T47D (cell line): ENCODE results near the gene N4BP2L2.

Experiments used
- DNase-seq, 2 experiments: peaks; one replicate each; pipeline versions ENCODE4 v3.0.0 to v3.0.0-alpha.2; 2011 to 2012; ENCODE audit warnings: low read depth in 1 of 2, low spot score in 1 of 2
- JUND ChIP-seq: IDR thresholded peaks from 2 replicates; pipeline ENCODE4 v1.6.1; 2012; ENCODE audit warnings: low read depth
- in situ Hi-C: cut with HindIII; loops from 2 replicates; pipeline ENCODE4 v1.10.0; 2016; ENCODE audit warnings: low sequenced_read_pairs, low pct_unique_long_range_greater_than_20kb

The N4BP2L2 gene

DNA sequence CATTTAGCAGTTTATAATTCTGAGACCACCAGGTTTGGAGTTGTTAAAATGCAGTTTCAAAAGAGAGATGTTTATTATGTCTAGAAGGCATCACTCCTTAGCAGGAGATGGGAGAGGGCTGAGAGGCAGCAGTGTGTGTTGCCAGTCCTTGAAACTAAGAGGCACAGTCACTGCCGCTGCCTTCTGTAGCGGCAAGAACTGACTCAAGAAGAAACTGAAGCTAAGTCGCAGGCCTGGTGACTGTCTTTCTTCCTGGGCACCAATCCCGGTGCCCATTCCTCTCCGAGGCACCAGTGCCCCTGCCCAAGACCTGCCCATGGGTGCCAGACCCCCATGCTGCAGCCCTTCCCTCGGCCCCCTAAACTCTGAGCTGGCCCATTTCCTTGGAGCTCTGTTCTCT lies 130.7 kb downstream of the N4BP2L2 start:
- no peak for TF ChIP-seq JUND
- no peak for DNase-seq
- in situ Hi-C loops = no loop called here

DNA sequence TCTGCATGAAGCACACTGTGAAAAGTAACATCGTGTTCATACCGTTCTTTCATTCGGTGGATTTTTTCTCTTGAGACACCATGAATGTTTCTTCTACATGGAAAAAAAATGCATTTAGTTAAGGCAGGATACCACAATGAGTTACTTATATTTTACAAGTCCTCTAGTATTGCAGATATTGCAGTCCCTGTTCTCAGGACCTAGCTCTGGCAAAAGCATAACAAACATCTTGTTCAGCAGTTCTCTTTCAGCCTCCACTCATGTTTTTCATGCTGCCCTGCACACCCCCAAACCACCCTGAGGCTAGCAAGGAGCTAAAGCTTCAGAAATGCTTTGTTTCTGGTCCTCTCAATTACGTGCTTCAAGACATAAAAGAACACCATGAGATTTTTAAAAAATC lies 135.5 kb downstream of the N4BP2L2 start:
- TF ChIP-seq JUND = no peak
- DNase-seq = no peak
- in situ Hi-C loops = no loop called here

DNA sequence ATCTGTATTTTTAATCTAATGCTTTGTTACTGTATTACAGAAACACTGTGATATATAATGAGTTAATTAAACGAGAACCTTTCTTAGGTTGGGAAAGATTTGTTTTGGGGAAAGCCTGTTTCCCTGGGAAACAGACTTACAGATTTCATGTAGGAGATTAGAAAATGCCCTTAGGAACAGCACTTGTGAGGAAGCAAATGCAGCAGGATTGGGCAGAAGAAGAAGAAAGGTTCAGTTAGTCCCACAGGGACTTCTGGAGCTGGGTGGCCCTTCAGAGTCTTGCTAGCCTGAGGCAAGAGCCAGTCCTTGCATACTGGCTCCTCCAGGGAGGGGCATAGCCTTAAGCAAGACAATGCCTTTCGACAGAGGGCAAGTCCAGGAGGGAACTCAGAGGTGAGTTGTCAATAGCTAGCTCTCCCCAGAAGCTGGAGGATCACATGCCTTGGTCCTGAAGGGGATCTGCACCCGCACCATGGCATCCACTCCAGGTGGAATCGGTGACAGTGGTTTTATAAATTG lies 147.4 kb downstream of the N4BP2L2 start:
- DNase-seq = peak in 1 of 2 experiments; percentile 12
- in situ Hi-C loops = no loop called here
- TF ChIP-seq JUND = no peak

DNA sequence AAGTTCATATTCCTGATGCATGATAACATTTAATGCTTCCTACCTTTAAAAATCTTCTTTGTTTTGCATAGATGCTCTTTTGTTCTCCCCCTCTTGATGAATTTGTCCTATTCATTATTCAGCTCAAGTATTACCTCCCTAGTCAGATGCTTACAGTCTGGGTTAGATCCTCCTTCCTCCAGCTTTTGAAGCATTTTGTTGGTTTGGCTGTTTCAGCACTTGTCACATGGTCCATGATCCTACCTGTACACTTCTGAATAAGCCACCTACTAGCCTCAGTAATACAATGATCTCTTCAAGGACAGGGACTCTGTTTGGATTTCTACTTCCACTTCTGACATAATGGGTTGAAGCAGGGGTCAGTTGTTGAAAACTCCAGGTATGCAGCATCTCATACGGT lies 148.1 kb downstream of the N4BP2L2 start:
- no peak for DNase-seq
- in situ Hi-C loops = no loop called here
- no peak for TF ChIP-seq JUND

DNA sequence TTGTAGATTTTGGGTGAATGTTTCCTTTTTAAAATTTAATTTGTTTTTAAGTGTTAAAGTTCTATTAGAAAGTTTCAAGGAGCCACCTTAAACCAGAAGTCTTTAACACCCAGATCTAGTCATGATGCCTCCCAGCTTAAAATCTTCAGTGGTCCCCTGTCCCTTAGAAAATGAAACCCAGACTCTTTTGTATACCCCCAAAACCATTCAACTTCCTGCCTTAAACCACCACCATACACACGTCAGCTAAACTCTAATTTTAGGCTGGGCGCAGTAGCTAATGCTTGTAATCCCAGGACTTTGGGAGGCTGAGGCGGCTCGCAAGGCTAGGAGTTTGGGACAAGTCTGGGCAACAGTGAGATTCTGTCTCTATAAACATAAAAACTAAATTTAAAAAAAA lies 148.5 kb downstream of the N4BP2L2 start:
- no peak for TF ChIP-seq JUND
- DNase-seq = no peak
- in situ Hi-C loops = no loop called here

DNA sequence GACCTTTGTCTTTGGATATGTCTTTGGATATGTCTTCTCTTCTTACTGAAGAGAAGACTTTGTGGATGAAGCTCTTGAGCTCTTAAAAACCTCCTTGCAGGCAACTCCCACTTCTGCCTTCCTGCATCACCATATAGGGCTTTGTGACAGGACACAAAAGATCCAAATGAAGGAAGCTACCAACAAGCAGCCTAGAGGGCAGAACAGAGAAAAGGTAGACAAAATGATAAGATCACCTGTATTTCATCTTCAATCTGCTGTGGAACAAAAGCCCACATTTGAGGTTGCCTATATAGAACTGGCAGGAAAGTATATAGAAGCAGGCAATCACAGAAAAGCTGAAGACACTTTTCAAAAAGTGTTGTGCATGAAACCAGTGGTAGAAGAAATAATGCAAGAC lies 153.2 kb downstream of the N4BP2L2 start:
- in situ Hi-C loops = no loop called here
- no peak for TF ChIP-seq JUND
- no peak for DNase-seq

DNA sequence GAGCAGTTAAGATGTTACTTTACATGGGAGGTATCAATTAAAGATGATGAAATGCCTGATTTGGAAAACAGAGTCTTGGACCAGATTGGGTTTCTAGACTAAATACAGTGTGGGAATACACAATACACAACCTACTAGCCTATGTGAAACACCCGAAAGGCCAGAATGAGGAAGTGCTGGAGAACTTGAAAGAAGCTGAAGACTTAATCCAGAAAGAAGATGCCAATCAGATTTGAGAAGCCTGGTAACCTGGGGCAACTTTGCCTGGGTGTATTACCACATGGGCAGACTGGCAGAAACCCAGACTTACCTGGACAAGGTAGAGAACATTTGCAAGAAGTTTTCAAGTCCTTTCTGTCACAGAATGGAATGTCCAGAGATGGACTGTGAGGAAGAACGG lies 153.9 kb downstream of the N4BP2L2 start:
- peak in 1 of 2 experiments; percentile 80 for DNase-seq
- in situ Hi-C loops = no loop called here
- TF ChIP-seq JUND = no peak

DNA sequence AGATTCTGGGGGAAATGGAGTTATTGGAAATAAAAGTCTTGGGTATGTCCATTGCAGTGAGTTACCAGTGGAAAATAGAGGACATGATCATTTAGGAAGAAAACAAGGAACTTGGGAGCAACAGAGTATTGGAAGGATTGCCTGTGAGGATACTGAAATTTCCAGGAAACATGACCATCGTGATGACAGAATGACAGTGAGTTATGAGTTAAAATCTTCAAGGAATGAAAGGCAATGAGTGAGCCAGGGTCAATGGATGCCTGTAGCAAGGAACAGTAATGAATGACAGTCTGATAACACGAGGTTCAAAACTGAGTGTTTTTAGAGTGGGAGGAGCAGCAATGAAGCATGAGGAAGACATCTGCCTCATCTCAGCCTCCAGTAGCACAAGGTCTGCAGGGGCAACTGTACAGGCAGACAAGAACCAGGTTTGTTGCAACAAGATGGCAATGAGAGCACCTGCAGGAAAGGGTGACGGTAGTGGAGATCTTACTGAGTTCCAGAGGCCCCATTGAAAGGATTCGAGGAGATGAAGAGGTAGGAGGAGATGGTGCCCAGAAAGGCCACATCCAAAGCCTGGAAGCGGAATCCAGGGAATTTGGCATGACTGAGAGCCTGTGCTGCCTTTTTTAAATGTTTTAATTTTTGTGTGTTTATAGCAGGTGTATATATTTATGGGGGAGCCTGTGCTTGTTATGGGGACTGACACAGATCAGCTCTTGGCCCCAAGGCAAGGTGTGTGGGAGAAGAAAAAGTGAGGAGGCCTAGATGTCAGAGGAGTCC lies 154.6 kb downstream of the N4BP2L2 start:
- DNase-seq = peak in 1 of 2 experiments; percentile 10
- TF ChIP-seq JUND = no peak
- in situ Hi-C loops = no loop called here
